A549 treated with RU486 at 1 μM for 4 hours (cell line): ENCODE measurements around the gene MS4A2. TPM values are rescaled to one million over a fixed set of nuclear protein-coding genes. Genes with fewer than 3 reads are reported as not detected.

Source experiments
- total RNA-seq: library from RNA; stranded (reverse); fragments of 200-300 nt; extraction: Qiagen RNA extraction; gene quantifications from 5 replicates; pipeline ENCODE4 v1.2.3, GENCODE V29; 2022; ENCODE audit warnings: low read depth

MS4A2 gene
- total RNA-seq, result not detected in 5 replicates

GRCh38 chr11:60088364-60088763 is at the start of gene MS4A2:
Gene MS4A2 (plus strand): TSS chr11:60088664. CDS start chr11:60088766, 102 bp downstream.

GRCh38 chr11:60040109-60040508 is 48.4 kb upstream of the MS4A2 start, which contains the start of gene OOSP2:
Gene OOSP2 (plus strand): TSS chr11:60040409. CDS start chr11:60040460, 51 bp downstream.

GRCh38 chr11:60056349-60056969 is 32.0 kb upstream of the MS4A2 start, which contains the start of gene MS4A3:
Gene MS4A3 (plus strand): TSS chr11:60056665. CDS start chr11:60061161, 4,496 bp downstream.

Other genes starting within 250 kb of the MS4A2 start
- gene CBLIF, start 243.2 kb upstream of the MS4A2 start, total RNA-seq, result not detected in 5 replicates
- 0.15 to 0.50 TPM (median 0.43 TPM) in 5 replicates for gene TCN1, start 222.2 kb upstream of the MS4A2 start, total RNA-seq
- gene OOSP3, start 209.9 kb upstream of the MS4A2 start, total RNA-seq, result not detected in 5 replicates
- not detected in 5 replicates for gene OOSP1, start 150.2 kb upstream of the MS4A2 start, total RNA-seq
- not detected in 5 replicates for gene OOSP4A, start 124.6 kb upstream of the MS4A2 start, total RNA-seq
- not detected in 5 replicates for gene OOSP4B, start 71.5 kb upstream of the MS4A2 start, total RNA-seq
- gene OOSP2, start 48.3 kb upstream of the MS4A2 start, total RNA-seq, result not detected in 5 replicates
- gene MS4A3, start 32.0 kb upstream of the MS4A2 start, total RNA-seq, result not detected in 5 replicates
- not detected in 5 replicates for gene MS4A6A, start 94.4 kb downstream of the MS4A2 start, total RNA-seq
- not detected in 5 replicates for gene MS4A4E, start 154.5 kb downstream of the MS4A2 start, total RNA-seq
- not detected in 5 replicates for gene MS4A4A, start 192.0 kb downstream of the MS4A2 start, total RNA-seq
- gene MS4A6E, start 238.6 kb downstream of the MS4A2 start, total RNA-seq, result not detected in 5 replicates